NB4 (cell line): ENCODE measurements around the gene GTF3C4.

ENCODE experiments used
- DNase-seq: peaks from one replicate; pipeline ENCODE4 v3.0.0; 2010; ENCODE audit warnings: low read depth
- H3K4me3 ChIP-seq: one replicate; pipeline ENCODE4 v1.5.1; 2011; ENCODE audit warnings: mild to moderate bottlenecking, low read depth, low read length, moderate library complexity
- MYC ChIP-seq: IDR thresholded peaks from 2 replicates; pipeline ENCODE4 v1.6.1; 2011; ENCODE audit warnings: low read depth, low read length
- POLR2A ChIP-seq: IDR thresholded peaks from 2 replicates; pipeline ENCODE4 v1.6.1; 2011; ENCODE audit warnings: mild to moderate bottlenecking; ENCODE audit not compliant: insufficient read length; ENCODE audit errors: extremely low read depth
- TF ChIP-seq, protein P1 (sequence below): IDR thresholded peaks from one replicate; pipeline ENCODE4 v1.5.1; 2012; ENCODE audit warnings: low read depth, low read length
- TF ChIP-seq, protein P2 (sequence below): IDR thresholded peaks from 2 replicates; pipeline ENCODE4 v1.6.1; 2011; ENCODE audit warnings: low read depth, low read length

Gene GTF3C4

DNA sequence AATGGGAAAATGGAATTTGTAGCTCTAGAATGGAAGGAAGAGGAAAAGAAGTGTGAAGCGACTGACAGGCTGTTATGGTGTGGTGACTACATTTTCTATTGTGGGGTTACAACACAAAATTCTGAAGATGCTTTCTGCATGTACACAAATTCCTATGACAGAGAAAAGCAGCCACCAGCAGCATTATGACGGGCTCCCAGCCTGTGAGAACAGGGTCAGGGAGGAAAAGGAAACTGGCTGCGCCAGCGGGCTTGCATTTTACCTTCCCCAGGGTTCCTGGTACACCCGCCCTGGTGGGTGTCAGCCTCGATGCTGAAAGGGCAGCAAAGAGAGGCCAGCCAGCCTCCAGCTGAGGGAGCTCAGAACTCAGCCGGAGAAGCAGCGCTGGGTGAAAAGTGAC, 41.5 kb upstream of the GTF3C4 start:
- H3K4me3 ChIP-seq: no peak overlapping the region
- TF ChIP-seq, protein P1, sequence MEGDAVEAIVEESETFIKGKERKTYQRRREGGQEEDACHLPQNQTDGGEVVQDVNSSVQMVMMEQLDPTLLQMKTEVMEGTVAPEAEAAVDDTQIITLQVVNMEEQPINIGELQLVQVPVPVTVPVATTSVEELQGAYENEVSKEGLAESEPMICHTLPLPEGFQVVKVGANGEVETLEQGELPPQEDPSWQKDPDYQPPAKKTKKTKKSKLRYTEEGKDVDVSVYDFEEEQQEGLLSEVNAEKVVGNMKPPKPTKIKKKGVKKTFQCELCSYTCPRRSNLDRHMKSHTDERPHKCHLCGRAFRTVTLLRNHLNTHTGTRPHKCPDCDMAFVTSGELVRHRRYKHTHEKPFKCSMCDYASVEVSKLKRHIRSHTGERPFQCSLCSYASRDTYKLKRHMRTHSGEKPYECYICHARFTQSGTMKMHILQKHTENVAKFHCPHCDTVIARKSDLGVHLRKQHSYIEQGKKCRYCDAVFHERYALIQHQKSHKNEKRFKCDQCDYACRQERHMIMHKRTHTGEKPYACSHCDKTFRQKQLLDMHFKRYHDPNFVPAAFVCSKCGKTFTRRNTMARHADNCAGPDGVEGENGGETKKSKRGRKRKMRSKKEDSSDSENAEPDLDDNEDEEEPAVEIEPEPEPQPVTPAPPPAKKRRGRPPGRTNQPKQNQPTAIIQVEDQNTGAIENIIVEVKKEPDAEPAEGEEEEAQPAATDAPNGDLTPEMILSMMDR: no peak
- no peak for TF ChIP-seq POLR2A
- TF ChIP-seq, protein P2, sequence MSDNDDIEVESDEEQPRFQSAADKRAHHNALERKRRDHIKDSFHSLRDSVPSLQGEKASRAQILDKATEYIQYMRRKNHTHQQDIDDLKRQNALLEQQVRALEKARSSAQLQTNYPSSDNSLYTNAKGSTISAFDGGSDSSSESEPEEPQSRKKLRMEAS: no peak
- no peak for DNase-seq

DNA sequence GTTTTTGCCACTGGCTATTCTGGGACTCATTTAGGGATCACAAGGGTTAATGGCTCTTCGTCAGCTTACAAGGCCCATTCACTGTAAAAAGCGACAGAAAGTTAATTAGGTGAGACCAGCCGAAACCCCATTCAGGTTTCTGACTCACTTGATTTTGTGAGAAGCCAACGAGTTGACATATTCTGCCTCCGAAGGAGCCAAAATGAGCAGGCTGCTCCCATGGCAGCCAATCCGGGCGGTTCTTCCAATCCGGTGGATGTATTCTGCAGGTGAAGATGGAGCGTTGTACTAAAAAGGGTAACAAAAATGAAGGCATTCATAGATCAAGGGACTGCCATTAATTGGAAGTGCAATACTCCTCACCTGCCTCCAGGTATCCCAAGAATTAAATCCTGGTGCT, 40.1 kb upstream of the GTF3C4 start:
- DNase-seq: no peak
- H3K4me3 ChIP-seq: no peak overlapping the region
- TF ChIP-seq POLR2A (no peak), MYC (no peak)
- TF ChIP-seq, protein P2: no peak
- TF ChIP-seq, protein P1: no peak

DNA sequence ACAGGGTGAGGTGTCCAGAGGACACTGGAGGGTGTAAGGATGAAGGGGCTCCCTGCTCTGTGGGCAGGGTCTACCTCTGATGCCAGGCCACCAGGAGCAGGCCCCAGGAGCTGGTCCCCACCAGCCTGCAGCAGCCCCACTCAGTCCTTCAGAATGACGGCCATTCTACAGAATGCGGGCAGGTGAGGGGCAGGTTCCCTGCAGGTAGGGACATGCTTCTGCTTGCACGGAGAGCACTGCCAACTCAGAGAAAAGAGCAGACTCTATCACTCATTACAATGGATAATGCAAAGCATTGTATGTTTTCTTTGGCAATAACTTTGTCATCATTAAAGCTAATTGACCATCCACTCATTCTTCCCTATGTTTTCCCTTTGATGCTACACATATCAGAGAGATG, 39.5 kb upstream of the GTF3C4 start:
- DNase-seq: no peak
- no peak overlapping the region for H3K4me3 ChIP-seq
- TF ChIP-seq, protein P1: no peak
- TF ChIP-seq MYC: no peak

DNA sequence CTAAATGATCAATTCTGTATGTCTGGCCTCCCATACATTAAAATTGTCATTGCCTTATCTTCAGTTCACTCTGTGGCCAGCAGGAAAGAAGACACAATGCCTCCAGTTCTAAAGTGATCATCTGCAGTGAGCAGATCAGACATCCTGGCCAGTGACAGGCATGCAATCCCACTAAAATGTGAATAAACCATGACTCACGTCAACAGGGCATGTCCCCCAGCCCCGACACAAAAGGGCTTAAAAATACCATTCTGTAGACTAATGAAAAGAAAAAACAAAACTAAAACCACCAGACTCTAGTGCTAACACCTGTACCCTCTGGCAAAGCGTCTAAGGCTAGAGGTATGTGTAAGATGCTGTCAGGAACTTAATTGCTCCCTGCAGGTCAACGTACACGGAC, 39.0 kb upstream of the GTF3C4 start:
- TF ChIP-seq, protein P1: no peak
- TF ChIP-seq POLR2A (no peak), MYC (no peak)
- TF ChIP-seq, protein P2: no peak
- no peak overlapping the region for H3K4me3 ChIP-seq
- no peak for DNase-seq

DNA sequence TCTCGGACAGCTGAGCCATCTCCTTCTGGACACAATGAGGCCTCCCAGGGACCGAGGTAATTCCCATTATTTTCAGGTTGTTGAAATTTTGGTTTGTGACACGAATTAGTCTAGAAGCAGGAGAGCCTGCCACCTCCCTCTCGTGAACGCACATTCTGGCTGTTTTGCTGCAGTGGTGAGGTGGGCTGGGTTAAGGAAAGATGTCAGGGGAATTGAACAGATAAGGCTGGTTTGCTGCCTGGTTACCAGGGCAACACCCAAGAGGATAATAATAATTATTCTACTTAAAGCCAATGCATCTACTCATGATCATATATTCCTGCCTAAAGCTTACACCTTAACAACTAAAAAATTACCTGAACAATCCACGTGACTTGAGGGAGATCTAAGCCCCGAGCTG, 38.6 kb upstream of the GTF3C4 start:
- no peak for TF ChIP-seq POLR2A
- TF ChIP-seq, protein P2: no peak
- TF ChIP-seq, protein P1: no peak
- TF ChIP-seq MYC: no peak
- no peak overlapping the region for H3K4me3 ChIP-seq
- DNase-seq: no peak

DNA sequence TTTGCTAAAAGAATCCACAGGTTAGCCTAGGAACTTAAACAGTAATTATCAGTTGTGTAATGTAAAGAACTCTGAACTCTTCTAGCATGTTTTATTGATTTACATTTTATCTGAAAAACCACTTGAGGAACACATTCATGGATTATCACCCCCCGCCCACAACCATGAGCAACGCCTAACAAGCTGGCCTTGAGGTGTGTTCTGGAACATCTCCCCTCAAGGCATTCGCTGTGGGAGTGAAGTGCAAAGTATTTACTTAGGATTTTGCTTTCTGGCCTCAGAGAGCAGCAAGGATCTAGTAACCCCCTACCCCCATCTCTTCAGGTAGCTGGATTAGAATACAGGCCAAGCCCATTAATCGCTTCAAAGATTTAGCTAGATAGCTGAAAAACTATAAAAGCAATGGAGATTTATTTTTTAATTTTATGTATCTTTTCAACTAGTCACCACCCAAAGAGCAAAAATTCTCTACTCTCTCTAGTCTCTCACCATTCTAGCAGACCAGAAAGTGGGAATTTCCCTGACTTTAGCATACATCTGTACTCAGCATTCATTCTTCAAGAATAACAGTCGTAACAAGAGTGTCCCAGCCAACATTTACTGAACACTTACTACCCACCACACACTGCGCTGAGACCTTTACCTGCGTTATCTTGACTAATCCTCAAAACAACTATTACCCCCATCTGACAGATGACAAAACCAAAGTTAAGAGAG, 37.7 kb upstream of the GTF3C4 start:
- no peak overlapping the region for H3K4me3 ChIP-seq
- no peak for TF ChIP-seq POLR2A
- no peak for DNase-seq
